Testis (tissue), 3 donors: ENCODE results near the gene GZMH. TPM values are rescaled to one million over a fixed set of nuclear protein-coding genes. Genes with fewer than 3 reads are reported as not detected.
"Not testable (repeated sequence)": the region's sequence is repeated elsewhere in the genome, so short reads cannot be mapped to it uniquely, and the experiment has no call there.

Source experiments
- DNase-seq: peaks from one replicate; pipeline ENCODE4 v3.0.0-alpha.2; 2019
- H3K27ac ChIP-seq, 2 donors: fragments of 200-600 bp; sonication (generic); one replicate each; pipeline ENCODE4 v1.5.1; 2019
- H3K27me3 ChIP-seq: fragments of 200-600 bp; sonication (generic); one replicate; pipeline ENCODE4 v1.5.1; 2019
- H3K36me3 ChIP-seq: fragments of 200-600 bp; sonication (generic); one replicate; pipeline ENCODE4 v1.5.1; 2017; ENCODE audit warnings: low read depth; ENCODE audit errors: missing control alignments
- H3K4me1 ChIP-seq: fragments of 200-600 bp; sonication (generic); one replicate; pipeline ENCODE4 v1.5.1; 2019
- H3K4me3 ChIP-seq, 2 donors: fragments of 200-600 bp; sonication (generic); one replicate each; pipeline ENCODE4 v1.5.1; 2017 to 2019
- H3K9me3 ChIP-seq: fragments of 200-600 bp; sonication (generic); one replicate; pipeline ENCODE4 v1.5.1; 2017
- CTCF ChIP-seq, 3 experiments: fragments of 450-650 bp in 2 of 3; fragments of 200-600 bp in 1 of 3; sonication (generic) in 1 of 3; IDR thresholded peaks; one replicate each; pipeline ENCODE4 v1.5.1; 2016 to 2019; ENCODE audit warnings: antibody characterized with exemption in 3 of 3, mild to moderate bottlenecking in 2 of 3, moderate library complexity in 1 of 3
- POLR2A ChIP-seq: fragments of 450-650 bp; IDR thresholded peaks from one replicate; pipeline ENCODE4 v1.6.1; 2017; ENCODE audit warnings: antibody characterized with exemption, mild to moderate bottlenecking, moderate library complexity
- WGBS, 2 donors: methylation state at CpG; one replicate each; pipeline ENCODE4 v1.1.5; 2018; 5-methylcytosine and 5-hydroxymethylcytosine counted together
- intact Hi-C: fragments of 100-400 bp; cut with DNase I; formaldehyde crosslinking; loops from one replicate; pipeline ENCODE4 v1.15.1; 2023; ENCODE audit warnings: low total_unique reads
- polyA plus RNA-seq: library from polyadenylated mRNA; stranded (reverse); fragments of 350-450 nt; fragmentation: Illumina TruSeq; extraction: RNeasy Lipid Tissue Mini Kit (QIAGEN cat#74804); gene quantifications from one replicate; pipeline ENCODE4 v1.2.3, GENCODE V29; 2014; ENCODE audit warnings: low read depth, low replicate concordance; ENCODE audit not compliant: insufficient read depth
- total RNA-seq, 2 donors: library from RNA; depleted of rRNA; stranded (reverse); fragments of >200 nt; gene quantifications; one replicate each; pipeline ENCODE4 v1.2.3, GENCODE V29; 2016

Gene GZMH
- total and polyA plus RNA-seq, 3 donors from 2014 or later = 1.3 to 4.0 TPM; not detected in 1

- TF ChIP-seq CTCF (IDR thresholded peaks at IDR 0.05) (no peak), POLR2A (no peak)
- H3K4me1 ChIP-seq = no peaks in the 10 kb centered on the region
- intact Hi-C loops = no loop called here
- no peaks in the 10 kb centered on the region for H3K9me3 ChIP-seq
- no peak overlapping the region for H3K4me3 ChIP-seq
- no peaks in the 10 kb centered on the region for H3K36me3 ChIP-seq
- no peaks in the 10 kb centered on the region for H3K27me3 ChIP-seq
- H3K27ac ChIP-seq = no peak overlapping the region
- DNase-seq = no peak
These were observed 12.1 kb downstream of the GZMH start for GRCh38 chr14:24597403-24597802.

- TF ChIP-seq CTCF (IDR thresholded peaks at IDR 0.05) (no peak), POLR2A (no peak)
- H3K27ac ChIP-seq = no peak overlapping the region
- no peaks in the 10 kb centered on the region for H3K4me1 ChIP-seq
- no peaks in the 10 kb centered on the region for H3K27me3 ChIP-seq
- DNase-seq = no peak
- no peak overlapping the region for H3K4me3 ChIP-seq
- no peaks in the 10 kb centered on the region for H3K36me3 ChIP-seq
- intact Hi-C loops = no loop called here
- WGBS, 2 donors = 50 to 81% methylated on average over 1 to 3 of the region's 3 CpGs
- H3K9me3 ChIP-seq = no peaks in the 10 kb centered on the region
These were observed 14.2 kb downstream of the GZMH start for GRCh38 chr14:24595073-24595808.

- H3K36me3 ChIP-seq, DNase-seq, H3K4me1 ChIP-seq, intact Hi-C loops, H3K27ac ChIP-seq, H3K9me3 ChIP-seq, H3K4me3 ChIP-seq, H3K27me3 ChIP-seq: not testable (repeated sequence)
- WGBS, 2 donors = 78 to 86% methylated on average over 2 of the region's 2 CpGs
These were observed 18.5 kb downstream of the GZMH start for GRCh38 chr14:24591004-24591403.

GRCh38 chr14:24584402-24584801 is 25.1 kb downstream of the GZMH start:
- H3K27me3 ChIP-seq = not testable (repeated sequence)
- 87 to 96% methylated on average over 3 of the region's 3 CpGs for WGBS, 2 donors

GRCh38 chr14:24578558-24578957 is 30.9 kb downstream of the GZMH start:
- Histone ChIP-seq H3K27ac (no peak overlapping the region), H3K4me3 (no peak overlapping the region), H3K9me3 (no peaks in the 10 kb centered on the region), H3K4me1 (no peaks in the 10 kb centered on the region), H3K36me3 (no peaks in the 10 kb centered on the region), H3K27me3 (no peaks in the 10 kb centered on the region)
- TF ChIP-seq CTCF (IDR thresholded peaks at IDR 0.05) (no peak), POLR2A (no peak)
- intact Hi-C loops = no loop called here
- no peak for DNase-seq
- 76 to 78% methylated on average over 2 of the region's 2 CpGs for WGBS, 2 donors

More at GRCh38 chr14:24584402-24584801, 25.1 kb downstream of the GZMH start:
- DNase-seq, intact Hi-C loops, H3K27ac ChIP-seq, H3K4me3 ChIP-seq, H3K4me1 ChIP-seq, H3K9me3 ChIP-seq, H3K36me3 ChIP-seq: not testable (repeated sequence)

GRCh38 chr14:24576771-24577170 is 32.7 kb downstream of the GZMH start:
- Histone ChIP-seq H3K4me1 (no peaks in the 10 kb centered on the region), H3K4me3 (no peak overlapping the region), H3K27me3 (no peaks in the 10 kb centered on the region), H3K36me3 (no peaks in the 10 kb centered on the region), H3K27ac (no peak overlapping the region), H3K9me3 (no peaks in the 10 kb centered on the region)
- 83 to 84% methylated on average over 5 of the region's 5 CpGs for WGBS, 2 donors
- DNase-seq = no peak
- TF ChIP-seq POLR2A = no peak
- TF ChIP-seq CTCF (IDR thresholded peaks at IDR 0.05) = no peak
- intact Hi-C loops = no loop called here
